Prostate gland (tissue), 2 donors: ENCODE measurements around the gene TGFBR3L. TPM values are rescaled to one million over a fixed set of nuclear protein-coding genes. Genes with fewer than 3 reads are reported as not detected.
"Not testable (repeated sequence)": the region's sequence is repeated elsewhere in the genome, so short reads cannot be mapped to it uniquely, and the experiment has no call there.

Experiments used
- DNase-seq: peaks from one replicate; pipeline ENCODE4 v3.0.0-alpha.2; 2019; ENCODE audit warnings: low spot score
- H3K27ac ChIP-seq, 2 donors: fragments of 200-600 bp; sonication (generic); 2 replicates each; pipeline ENCODE4 v1.5.1; 2017 to 2019
- H3K27me3 ChIP-seq: fragments of 200-600 bp; sonication (generic); replicated peaks from 2 replicates; pipeline ENCODE4 v1.5.1; 2019; ENCODE audit not compliant: insufficient read depth
- H3K36me3 ChIP-seq, 2 donors: fragments of 200-600 bp; sonication (generic); 1 replicate in 1 of 2; 2 replicates in 1 of 2; pipeline versions ENCODE4 v1.5.1 to v1.8.1; 2017 to 2019
- H3K4me1 ChIP-seq: fragments of 200-600 bp; sonication (generic); replicated peaks from 2 replicates; pipeline ENCODE4 v1.5.1; 2019
- H3K4me3 ChIP-seq, 2 donors: fragments of 200-600 bp; sonication (generic); 2 replicates each; pipeline ENCODE4 v1.5.1; 2017 to 2019
- H3K9me3 ChIP-seq: fragments of 200-600 bp; sonication (generic); 2 replicates; pipeline ENCODE4 v1.5.1; 2017
- CTCF ChIP-seq, 4 experiments: fragments of 200-600 bp in 2 of 4; fragments of 450-650 bp in 2 of 4; sonication (generic) in 2 of 4; IDR thresholded peaks; 1 replicate in 3 of 4; 2 replicates in 1 of 4; pipeline ENCODE4 v1.5.1; 2016 to 2019; ENCODE audit warnings: antibody characterized with exemption in 4 of 4, mild to moderate bottlenecking in 2 of 4, moderate library complexity in 2 of 4
- POLR2A ChIP-seq: fragments of 450-650 bp; IDR thresholded peaks from one replicate; pipeline ENCODE4 v1.6.1; 2016; ENCODE audit warnings: antibody characterized with exemption, mild to moderate bottlenecking
- POLR2AphosphoS5 ChIP-seq: sonication (generic); formaldehyde crosslinking; IDR thresholded peaks from one replicate; pipeline ENCODE4 v1.6.1; 2017; ENCODE audit warnings: antibody characterized with exemption
- WGBS: methylation state at CpG from one replicate; pipeline ENCODE4 v1.1.5; 2018; 5-methylcytosine and 5-hydroxymethylcytosine counted together
- intact Hi-C: fragments of 100-400 bp; cut with DNase I; formaldehyde crosslinking; loops from one replicate; pipeline ENCODE4 v1.14.2; 2022
- total RNA-seq, 2 donors: library from RNA; depleted of rRNA; stranded (reverse); fragments of >200 nt; gene quantifications; one replicate each; pipeline ENCODE4 v1.1.0, GENCODE V29; 2016

TGFBR3L gene
- total RNA-seq, 2 donors from 2014 or later, result 3.2 TPM; not detected in 1

DNA sequence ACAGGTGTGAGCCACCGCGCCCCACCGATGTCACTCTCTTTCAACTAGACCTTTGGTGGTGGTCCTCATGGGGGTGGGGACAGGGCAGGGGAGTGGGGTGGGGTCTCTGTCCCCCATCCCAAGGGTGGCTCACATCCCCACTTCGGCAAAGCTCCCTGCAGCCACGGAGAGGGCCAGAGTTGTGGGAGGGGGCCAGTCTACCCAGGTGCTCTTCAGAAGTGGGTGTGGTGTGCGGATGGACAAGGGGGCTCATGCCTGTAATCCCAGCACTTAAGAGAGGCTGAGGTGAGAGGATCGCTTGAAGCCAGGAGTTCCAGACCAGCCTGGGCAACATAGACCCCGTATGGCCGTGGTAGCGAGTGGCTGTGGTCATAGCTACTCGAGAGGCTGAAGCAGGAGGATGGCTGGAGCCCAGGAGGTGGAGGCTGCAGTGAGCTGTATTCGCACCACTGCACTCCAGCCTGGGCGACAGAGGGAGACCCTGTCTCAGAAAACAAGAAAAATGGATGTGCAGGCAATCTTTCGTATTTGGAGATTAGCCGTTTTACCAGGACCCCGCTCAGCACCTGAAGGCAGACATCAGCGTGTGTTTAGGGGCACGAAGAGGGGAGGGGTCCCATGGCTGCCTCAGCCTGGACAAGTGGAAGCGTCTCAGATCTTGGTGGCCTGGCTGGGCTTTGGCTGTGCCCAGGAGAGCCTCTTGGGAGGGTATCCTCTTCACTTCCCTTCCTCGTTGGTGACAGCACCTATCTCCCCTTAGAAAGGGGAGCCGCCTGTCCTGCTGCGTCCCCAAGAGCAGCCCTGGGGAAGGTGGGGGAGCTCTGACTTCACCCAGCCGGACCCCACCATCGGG is 846 bp downstream of the TGFBR3L start:
- Histone ChIP-seq H3K9me3 (no peaks in the 10 kb centered on the region), H3K27ac (no peak overlapping the region), H3K4me3 (peak overlapping the region; percentile 17 to 26), H3K36me3 (peaks cover 6 to 24% of the 10 kb centered on the region in 2 donors), H3K27me3 (no peaks in the 10 kb centered on the region), H3K4me1 (no peaks in the 10 kb centered on the region)
- intact Hi-C loops, result no loop called here
- 44% methylated on average over 24 of the region's 24 CpGs for WGBS
- DNase-seq, result no peak
- no peak for TF ChIP-seq POLR2AphosphoS5
- TF ChIP-seq POLR2A, result no peak
- TF ChIP-seq CTCF (IDR thresholded peaks at IDR 0.05), result no peak

DNA sequence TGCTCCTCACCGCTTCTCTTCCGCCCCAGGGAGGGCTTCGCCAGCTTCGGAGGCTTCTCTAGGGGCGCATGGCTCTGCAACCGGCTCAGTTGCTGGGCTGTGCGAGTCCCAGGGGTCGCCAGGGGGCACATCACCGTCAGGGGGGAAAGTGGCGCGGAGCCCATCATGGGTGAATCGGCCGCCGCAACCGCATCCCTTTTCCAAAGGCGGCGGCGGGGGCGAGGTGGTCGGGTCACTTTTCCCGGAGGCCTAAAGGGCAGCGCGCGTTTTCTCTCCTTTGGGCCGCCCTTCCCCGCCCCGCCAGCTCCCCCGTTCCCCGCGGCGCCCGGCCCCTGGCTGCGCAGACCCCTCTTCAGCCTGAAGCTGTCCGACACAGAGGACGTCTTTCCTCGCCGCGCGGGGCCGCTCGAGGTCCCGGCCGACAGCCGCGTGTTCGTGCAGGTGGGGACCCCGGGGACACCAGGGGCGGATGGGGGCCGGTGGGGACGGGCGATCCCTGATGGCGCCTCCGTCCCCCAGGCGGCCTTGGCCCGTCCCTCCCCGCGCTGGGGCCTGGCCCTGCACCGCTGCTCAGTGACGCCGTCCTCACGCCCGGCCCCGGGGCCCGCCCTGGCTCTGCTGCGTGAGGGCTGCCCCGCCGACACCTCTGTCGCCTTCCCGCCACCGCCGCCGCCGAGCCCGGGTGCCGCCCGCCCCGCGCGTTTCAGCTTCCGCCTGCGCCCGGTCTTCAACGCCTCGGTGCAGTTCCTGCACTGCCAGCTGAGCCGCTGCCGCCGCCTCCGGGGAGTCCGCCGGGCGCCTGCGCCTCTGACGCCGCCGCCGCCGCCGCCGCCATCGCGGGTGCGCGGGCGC is 1.7 kb downstream of the TGFBR3L start:
- Histone ChIP-seq H3K27me3 (no peaks in the 10 kb centered on the region), H3K9me3 (no peaks in the 10 kb centered on the region), H3K4me1 (no peaks in the 10 kb centered on the region), H3K27ac (peak overlapping the region in 1 of 2 donors; percentile 22), H3K4me3 (peak overlapping the region; percentile 17 to 26), H3K36me3 (peaks cover 0 to 15% of the 10 kb centered on the region in 2 donors)
- 1% methylated on average over 99 of the region's 104 CpGs for WGBS
- intact Hi-C loops, result no loop called here
- TF ChIP-seq CTCF (IDR thresholded peaks at IDR 0.05), result no peak
- no peak for TF ChIP-seq POLR2AphosphoS5
- no peak for TF ChIP-seq POLR2A
- no peak for DNase-seq

- TF ChIP-seq CTCF (IDR thresholded peaks at IDR 0.05), result no peak
- TF ChIP-seq POLR2A, result no peak
- no peak for TF ChIP-seq POLR2AphosphoS5
- Histone ChIP-seq H3K4me1 (peaks cover 4% of the 10 kb centered on the region), H3K9me3 (no peaks in the 10 kb centered on the region), H3K27me3 (no peaks in the 10 kb centered on the region), H3K36me3 (peaks cover 0 to 9% of the 10 kb centered on the region in 2 donors), H3K27ac (peak overlapping the region; percentile 9 to 22), H3K4me3 (peak overlapping the region; percentile 17 to 26)
- no peak for DNase-seq
- intact Hi-C loops, result no loop called here
- WGBS, result 6% methylated on average over 12 of the region's 12 CpGs
Measured at GRCh38 chr19:7916955-7917266, 2.3 kb downstream of the TGFBR3L start.

DNA sequence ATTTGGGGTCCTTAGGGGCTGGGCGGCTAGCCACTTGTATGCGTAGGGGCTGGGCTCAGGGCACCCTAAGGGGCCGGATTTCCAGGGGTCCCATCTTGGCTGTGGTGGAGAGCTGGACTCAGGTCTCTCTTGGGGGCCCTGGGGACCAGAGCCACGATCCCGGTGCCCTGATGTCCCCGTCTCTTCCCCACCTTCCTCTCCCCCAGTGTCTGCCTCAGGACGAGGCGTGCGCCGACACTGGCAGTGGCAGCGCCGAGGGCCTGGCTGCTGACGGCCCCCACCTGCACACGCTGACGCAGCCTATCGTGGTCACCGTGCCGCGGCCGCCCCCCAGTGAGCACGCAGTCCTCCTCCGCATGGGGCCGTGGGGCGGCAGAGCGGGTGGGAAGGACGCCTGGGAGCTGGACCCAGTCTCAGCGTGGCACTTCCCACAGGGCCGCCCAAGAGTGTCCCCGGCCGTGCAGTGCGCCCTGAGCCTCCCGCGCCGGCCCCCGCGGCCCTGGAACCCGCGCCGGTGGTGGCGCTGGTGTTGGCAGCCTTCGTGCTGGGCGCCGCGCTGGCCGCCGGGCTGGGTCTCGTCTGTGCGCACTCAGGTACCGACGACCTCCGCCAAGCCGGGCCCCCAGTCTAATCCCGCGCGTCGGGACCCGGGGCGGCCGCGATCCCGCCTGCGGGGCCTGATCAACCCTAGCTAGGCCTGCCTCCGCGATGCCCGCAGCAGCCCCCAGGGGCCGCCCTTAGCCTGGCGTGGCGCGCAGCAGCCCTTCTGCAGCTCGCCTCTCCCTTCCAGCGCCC is 2.8 kb downstream of the TGFBR3L start:
- Histone ChIP-seq H3K27ac (peak overlapping the region; percentile 9 to 22), H3K4me1 (peaks cover 4% of the 10 kb centered on the region), H3K9me3 (no peaks in the 10 kb centered on the region), H3K4me3 (peak overlapping the region; percentile 5 to 20), H3K36me3 (peaks cover 3 to 9% of the 10 kb centered on the region in 2 donors), H3K27me3 (no peaks in the 10 kb centered on the region)
- intact Hi-C loops, result no loop called here
- no peak for TF ChIP-seq POLR2A
- peak in 3 of 4 experiments; percentile 13 to 71 (median 47) for TF ChIP-seq CTCF (IDR thresholded peaks at IDR 0.05)
- DNase-seq, result no peak
- 2% methylated on average over 56 of the region's 71 CpGs for WGBS

GRCh38 chr19:7918062-7918614 is 3.5 kb downstream of the TGFBR3L start:
- H3K27me3 ChIP-seq, intact Hi-C loops, H3K4me1 ChIP-seq, DNase-seq, H3K36me3 ChIP-seq, H3K9me3 ChIP-seq: not testable (repeated sequence)
- H3K4me3 ChIP-seq, result peak overlapping the region in 1 of 2 donors; percentile 20
- 37% methylated on average over 29 of the region's 29 CpGs for WGBS
- H3K27ac ChIP-seq, result peak overlapping the region; percentile 9 to 22
